NCI-H1105 (cell line): ENCODE measurements around the gene ZNF555.
"Not testable (repeated sequence)": the region's sequence is repeated elsewhere in the genome, so short reads cannot be mapped to it uniquely, and the experiment has no call there.

Source experiments
- DNase-seq: peaks from one replicate; lab custom pipeline; 2025; lab: John Stamatoyannopoulos, UW

The ZNF555 gene

DNA sequence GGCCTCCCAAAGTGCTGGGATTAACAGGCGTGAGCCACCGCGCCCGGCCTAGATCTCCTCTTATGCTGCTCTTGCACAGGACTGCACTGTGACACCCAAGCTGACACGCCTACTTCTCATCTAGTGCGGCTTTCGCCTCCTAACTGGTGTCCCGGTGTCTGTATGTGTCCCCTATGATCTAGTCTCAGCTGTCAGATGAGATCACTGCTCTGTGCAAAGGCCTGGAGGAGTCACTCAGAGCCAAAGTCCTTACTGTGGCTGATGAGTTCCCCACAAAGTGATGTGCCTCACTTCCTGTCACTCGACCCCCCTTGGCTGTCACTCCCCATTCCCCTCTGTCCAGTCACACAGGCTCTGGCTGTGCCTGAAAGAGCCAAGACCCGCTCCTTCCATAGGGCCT is 28.3 kb downstream of the ZNF555 start:
- DNase-seq: no peak

- not testable (repeated sequence) for DNase-seq
Measured at GRCh38 chr19:2872175-2872574, 30.9 kb downstream of the ZNF555 start.

GRCh38 chr19:2877398-2878331 is 36.4 kb downstream of the ZNF555 start:
- DNase-seq: no peak

DNA sequence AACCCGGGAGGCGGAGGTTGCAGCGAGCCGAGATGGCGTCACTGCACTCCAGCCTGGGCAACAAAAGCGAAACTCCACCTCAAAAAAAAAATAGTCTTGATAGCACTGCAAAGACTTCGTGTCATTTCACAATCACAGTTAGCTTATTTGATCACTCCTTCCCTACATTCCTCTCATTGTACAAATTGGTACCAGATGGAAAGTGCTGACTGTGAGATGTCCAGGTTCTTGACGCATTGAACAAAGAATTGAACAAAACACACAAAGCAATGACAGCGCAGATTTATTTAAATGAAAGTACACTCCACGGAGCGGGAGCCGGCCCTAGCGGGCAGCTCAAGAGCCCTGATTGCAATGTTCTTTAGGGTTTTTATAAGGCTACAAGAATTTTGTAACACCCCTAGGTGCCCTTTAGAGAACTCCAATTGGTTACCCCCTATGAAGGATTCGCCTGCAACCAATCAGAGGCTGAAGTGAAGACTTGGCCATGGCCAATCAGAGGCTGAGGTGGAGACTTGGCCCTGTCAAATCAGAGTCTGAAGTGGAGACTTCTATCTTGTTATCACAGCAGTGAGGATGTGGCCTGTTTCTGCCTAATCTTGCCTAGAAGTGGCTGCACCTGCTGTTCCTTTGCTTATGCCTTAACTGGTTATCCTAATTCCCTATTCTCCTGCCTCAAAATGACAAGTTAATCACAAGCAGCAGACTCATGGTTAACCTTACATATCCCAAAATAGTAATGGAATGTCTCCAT is 42.6 kb downstream of the ZNF555 start:
- DNase-seq: no peak

GRCh38 chr19:2885736-2886135 is 44.5 kb downstream of the ZNF555 start:
- no peak for DNase-seq

DNA sequence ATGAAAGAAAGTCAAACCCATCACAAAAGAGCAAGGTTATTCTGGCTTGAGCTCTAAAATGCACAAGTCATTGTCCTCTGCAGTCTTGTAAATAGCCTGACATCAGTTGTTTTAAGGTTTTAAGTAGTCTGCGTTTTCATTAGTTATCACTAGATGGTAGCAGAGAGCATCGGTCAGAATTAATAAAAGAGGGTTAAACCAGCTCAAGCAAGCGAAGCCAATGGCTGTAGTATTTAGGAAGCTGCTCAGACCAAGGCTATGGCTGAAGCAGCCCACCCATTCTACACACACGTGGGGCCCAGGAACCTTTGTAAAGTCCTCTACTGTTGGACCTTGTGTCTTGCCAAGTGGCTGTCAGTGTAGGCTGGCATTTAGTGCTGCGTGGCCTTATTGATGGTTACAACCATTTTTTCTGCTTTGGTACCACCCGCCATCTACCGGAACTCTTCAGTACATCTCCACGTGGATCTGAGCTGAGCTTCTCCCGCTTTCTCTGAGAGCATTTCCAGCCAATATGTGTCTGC is 46.2 kb downstream of the ZNF555 start:
- DNase-seq: peak; percentile 47

- DNase-seq: no peak
Measured at GRCh38 chr19:2888731-2889224, 47.5 kb downstream of the ZNF555 start.

GRCh38 chr19:2890531-2890930 is 49.3 kb downstream of the ZNF555 start:
- DNase-seq: not testable (repeated sequence)

- no peak for DNase-seq
Measured at GRCh38 chr19:2896694-2897093, 55.4 kb downstream of the ZNF555 start.

GRCh38 chr19:2900296-2901252 is 59.3 kb downstream of the ZNF555 start, which contains the start of gene ZNF57:
Gene ZNF57, plus strand, starts transcription at chr19:2900928. Its CDS starts 118 bp downstream, at chr19:2901046.
- peak; percentile 99 for DNase-seq

DNA sequence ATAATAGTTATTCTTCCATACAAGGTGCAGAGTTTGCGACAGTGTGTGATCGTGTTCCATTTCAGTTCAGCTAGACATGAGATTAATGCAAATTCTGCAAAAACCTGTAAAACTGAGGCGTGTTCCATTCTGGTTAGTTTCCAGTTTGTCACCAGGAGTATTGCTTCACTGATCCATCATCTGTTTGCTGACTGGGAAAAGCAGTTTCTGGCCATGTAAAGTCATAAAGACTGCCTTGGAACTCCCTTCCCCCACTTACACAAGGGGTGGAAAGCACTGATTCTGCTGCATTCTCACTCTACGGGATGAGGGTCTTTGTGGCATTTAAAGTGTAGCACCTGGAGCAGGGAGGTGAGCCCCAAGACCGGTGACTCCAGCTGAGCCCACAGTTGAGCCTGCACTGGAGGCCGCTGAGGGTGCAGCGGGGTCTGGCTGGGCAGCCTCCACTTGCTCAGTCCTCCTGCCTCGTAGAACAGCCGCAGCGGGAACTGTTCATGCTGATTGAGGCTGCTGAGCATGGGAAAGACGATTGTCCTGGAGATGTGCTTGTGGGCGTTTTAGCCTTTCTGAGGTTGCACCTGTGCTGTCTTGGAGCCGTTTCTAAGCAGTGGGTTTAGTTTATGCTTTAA is 61.4 kb downstream of the ZNF555 start:
- no peak for DNase-seq

DNA sequence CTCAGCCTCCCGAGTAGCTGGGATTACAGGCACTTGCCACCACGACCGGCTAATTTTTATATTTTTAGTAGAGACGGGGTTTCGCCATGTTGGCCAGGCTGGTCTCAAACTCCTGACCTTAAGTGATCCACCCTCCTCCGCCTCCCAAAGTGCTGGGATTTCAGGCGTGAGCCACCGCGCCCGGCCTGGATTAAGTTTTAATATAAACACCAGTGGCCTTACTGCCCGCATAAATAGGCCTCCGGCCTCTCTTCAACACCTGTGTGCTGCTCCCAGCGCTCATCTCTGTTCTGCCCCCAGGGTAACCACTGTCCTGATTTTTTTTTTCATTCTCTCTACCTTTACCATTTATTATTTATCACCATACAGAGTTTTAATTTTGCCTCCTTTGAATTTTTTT is 62.1 kb downstream of the ZNF555 start:
- DNase-seq: not testable (repeated sequence)

DNA sequence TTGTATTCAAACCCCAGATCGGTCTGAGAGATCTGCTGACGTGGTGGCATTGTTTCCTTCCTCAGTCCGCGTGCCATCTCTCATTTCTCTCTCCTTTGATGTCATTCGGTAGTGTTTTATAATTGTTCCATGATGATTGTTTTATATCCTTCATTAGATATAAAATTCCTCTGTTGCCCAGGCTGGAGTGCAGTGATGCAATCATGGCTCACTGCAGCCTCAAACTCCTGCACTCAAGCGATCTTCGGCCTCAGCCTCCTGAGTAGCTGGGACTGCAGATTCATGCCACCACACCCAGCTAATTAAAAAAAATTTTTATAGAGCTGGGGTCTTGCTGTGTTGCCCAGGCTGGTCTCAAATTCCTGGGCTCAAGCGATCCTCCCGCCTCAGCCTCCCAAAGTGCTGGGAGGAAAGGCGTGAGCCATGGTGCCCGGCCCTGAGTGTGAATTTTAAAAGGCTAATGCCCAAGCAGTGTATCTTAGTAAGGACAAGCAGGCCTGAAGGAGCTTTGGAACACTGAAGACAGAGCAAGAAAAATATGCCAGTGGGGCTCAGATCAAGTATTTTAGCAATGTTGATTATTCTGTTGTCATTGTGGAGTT is 64.7 kb downstream of the ZNF555 start:
- no peak for DNase-seq

GRCh38 chr19:2906631-2907195 is 65.4 kb downstream of the ZNF555 start:
- no peak for DNase-seq
